GM18861 (cell line): ENCODE measurements around the gene DFFB.

Experiments
- ATAC-seq: cut with Tn5 transposase; IDR thresholded peaks from one replicate; pipeline ENCODE4 v1.9.1; 2021; ENCODE audit not compliant: unreplicated experiment

Gene DFFB

DNA sequence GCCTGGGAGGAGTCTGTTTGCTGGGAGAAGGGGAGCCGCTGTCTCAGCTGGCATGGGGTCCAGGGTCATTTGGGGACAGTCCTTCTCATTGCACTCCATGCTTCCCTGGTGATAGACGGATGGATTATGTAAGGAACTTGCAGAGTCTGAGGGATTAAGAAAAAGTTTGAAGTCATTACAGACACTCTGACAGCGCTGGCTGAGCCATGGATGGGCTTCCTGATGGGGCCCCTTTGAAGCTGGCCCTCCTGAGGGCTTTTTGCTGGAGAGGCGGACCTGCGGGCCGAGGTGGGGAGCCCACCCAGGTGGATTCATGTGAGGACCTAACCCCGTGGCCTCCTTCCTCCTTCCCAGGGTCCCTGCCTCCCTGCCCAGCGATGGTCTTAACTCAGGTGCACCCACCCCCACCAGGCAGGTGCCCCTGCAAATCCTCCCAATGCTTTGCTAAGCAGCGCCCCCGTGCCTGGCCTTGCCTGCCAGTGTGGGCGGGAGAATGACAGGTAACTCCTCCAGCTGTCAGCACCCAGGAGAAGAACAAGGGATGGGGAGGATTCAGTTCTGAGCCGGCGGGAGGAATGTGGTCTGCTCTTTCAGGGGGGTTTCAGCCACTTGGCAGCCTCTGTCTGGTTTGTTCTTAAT, 67.0 kb downstream of the DFFB start:
- ATAC-seq: no peak

DNA sequence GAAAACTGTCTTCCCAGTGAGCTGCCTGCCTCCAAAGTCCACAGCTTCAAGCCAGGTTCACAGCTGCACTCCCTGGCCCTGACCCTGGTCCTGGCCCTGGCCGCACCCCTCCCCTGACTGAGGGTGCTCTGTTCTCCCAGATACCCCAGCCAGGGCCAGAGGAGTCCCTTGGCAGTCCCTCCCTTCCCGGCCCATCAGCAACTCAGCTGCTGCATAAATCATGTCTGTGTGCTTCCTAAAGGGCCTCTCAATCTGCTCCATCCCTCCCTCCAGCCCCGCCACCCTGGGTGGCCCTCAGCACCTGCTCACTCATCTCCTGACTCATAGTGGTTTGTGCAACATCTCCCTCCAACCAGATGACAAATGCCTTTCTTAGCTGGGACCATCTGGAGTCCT, 67.5 kb downstream of the DFFB start:
- ATAC-seq: no peak

DNA sequence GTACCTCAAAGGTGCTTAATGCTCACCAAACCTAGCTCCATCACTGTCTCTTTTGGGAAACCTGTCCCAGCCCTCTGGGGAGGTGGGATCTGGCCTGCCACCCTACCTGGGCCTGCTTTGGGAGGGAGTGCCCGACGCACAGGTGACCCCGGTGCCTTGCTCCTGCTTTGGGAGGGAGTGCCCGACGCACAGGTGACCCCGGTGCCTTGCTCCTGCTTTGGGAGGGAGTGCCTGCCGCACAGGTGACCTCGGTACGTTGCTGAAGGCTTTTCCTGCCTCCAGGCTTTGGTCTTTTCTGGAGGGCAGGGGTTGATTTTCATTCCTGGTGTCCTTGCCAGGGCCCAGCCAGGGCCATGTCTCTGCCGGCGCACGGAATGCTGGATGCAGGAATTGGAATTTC, 68.0 kb downstream of the DFFB start:
- no peak for ATAC-seq

DNA sequence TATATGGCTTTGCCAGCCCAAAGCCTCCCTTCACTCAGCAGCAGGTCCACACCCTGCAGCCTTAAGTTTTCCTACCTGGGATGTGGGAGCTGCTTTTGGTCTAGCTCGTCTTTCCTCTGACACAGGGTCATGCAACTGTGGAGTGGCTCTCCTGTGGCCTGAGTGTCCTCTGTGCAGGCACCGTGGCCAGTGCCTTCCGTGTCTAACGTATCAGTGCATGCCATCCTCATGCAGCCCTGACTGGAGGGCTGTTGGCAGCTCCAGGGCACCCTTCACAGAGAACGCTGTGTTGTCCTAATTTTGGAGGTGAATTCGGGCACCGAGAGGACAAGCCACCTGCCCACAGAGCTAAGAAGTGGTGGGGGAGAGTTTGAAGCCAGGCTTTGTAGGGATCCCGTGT, 68.5 kb downstream of the DFFB start:
- no peak for ATAC-seq

DNA sequence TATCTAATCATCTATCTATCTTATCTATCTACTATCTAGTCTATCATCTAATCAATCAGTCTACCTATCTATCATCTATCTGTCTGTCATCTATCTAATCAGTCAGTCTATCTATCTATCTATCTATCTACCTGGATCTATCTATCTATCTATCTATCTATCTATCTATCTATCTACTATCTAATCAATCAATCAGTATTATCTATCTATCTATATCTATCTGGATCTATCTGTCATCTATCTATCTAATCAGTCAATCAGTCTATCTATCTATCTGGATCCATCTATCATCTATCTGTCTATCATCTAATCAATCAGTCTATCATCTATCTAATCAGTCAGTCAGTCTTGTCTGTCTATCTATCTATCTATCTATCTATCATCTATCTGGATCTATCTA, 69.7 kb downstream of the DFFB start:
- ATAC-seq: no peak

DNA sequence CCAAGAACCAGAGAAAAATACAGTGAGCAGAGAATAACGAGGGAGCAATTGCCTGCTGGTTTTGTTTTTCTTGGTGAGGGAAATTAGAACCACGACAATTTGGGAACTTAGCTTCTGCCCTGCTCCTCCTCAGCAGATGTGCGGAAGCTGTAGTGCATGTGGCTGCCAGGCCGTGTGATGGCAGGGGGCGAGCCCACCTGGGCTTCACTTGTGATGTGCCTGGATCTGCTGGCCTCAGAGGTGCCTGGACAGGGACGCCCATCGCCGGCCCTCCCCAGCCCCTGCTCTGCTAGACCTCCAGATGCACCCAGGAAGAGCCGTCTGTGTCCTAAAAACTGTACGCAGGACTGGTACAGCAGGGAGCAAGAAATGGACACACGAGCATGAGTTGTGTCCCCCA, 71.3 kb downstream of the DFFB start:
- no peak for ATAC-seq

DNA sequence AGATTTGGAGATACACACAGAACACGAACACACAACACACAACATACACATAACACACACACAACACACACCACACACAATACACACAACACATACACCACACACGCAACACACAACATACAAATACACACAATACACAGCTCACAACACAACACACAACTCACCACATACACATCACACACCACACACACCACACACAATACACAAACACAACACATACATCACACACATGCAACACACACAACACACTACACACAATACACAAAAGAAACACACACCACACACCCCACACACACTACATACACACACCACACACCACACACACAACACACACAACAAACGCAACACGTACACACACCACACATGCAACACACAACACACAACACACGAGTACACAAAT, 71.8 kb downstream of the DFFB start:
- ATAC-seq: no peak

DNA sequence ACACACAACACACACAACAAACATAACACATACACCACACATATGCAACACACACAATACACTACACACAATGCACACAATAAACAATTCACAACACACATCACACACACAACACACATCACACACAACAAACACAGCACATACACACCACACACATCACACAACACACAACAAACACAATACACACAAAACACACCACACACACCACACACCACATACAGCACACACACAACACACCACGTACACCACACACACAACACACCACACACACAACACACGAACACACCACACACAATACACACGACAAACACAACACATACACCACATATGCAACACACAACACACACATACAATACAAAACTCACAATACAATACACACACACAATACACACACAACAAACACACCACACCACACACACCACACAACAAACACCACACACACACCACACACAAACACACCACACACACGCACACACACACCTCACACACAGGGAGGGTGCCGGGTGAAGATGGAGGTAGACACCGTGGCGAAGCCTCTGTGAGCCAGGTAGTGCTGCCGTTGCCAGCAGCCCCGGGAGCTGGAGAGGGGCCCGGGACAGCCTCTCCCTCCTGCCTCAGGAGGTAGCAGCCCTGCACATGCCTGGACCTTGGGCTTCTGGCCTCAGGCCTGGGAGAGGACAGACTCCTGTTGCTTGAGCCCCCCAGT, 73.2 kb downstream of the DFFB start:
- no peak for ATAC-seq

DNA sequence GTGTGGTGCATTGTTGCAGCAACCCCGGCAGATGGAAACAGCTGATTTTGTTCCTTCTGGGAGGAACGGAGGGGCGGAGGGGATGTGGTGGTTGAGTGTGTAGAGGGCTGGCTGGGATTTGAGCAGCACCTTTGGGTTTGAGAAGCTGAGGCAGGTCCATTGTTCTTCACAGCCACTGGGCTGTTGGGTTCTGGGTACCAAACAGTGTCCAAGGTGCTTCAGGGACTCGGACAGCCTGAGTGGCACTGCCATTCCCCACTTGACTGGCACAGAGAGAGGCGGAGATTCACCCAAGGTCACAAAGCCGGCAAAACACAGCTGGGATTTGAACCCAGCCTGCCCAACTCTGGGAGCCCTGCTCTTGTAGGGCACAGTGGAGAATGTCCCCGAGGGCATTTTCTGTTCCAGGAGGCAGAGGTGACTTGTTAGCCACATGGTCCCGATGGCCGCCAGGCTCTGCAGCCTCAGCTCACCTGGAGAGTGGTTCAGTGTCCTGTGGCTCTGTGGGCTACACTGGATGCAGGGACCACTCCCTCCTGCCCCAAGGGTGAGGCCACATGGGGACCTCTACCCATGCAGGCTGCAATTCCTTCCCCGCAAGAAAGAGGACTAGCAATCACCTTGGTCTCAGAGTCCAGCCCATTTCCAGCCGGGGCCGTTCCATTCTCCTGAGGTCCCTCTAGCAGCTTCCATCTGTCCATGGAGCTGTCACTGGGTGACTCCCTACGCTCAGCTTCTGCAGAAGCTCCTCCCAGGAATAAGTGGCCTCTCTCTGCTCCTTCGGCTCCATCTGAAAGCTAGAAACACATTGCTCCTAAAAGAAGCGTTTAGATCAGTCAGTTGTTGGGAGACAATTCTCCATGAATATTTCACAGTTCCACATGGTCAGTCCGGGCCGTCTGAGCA, 74.0 kb downstream of the DFFB start:
- no peak for ATAC-seq

DNA sequence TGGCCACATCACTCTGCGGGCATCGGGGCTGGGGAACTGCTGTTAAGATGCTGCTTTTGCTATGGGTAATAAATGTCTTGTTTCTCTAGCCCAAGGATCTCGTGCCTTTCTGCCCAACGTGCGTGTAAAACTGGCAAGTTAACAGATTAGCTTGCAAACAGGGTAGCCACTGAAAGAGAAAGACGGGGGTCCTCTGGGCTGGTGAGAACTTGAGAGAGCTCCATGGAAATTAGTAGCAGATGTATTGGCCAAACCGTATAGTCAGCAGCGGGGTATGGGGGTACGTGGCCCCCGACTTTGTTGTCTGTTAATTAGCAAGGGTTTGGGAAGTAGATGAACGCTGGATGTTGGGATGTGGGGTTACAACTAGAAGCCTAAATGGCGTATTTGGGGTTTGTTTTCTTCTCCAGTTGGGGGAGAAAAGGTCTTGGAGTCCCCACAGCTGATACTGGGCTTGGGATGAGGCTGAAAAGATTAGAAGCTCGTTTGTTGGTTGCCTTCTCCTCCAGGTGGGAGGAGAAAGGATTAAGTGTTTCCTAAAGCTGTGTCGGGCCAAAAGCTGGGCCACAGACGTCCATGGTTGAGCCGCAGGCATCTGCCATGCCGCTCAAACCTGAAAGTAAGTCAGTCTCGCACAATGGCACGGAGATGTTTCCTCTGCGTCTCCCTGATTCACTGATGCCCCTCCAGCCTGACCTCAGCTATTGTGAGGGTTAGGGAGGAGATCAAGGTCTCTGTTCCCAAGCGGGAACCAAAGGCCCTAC, 75.1 kb downstream of the DFFB start:
- no peak for ATAC-seq
